ENCODE data around the gene MED26.

MED26 gene

GRCh38 chr19:16657384-16657783 is 29.4 kb upstream of the MED26 start:
- TF ChIP-seq GATA3 (IDR thresholded peaks at IDR 0.05; ENCODE audit: low read depth, low read length) = no peak
- no peak for TF ChIP-seq GATA2 (IDR thresholded peaks at IDR 0.05; ENCODE audit: low read depth, low read length)

- TF ChIP-seq GATA2 (IDR thresholded peaks at IDR 0.05; ENCODE audit: low read depth, low read length) (no peak), GATA3 (IDR thresholded peaks at IDR 0.05; ENCODE audit: low read depth, low read length) (no peak)
Observed at GRCh38 chr19:16655727-16656126, 27.7 kb upstream of the MED26 start.

- TF ChIP-seq GATA3 (IDR thresholded peaks at IDR 0.05; ENCODE audit: low read depth, low read length) = no peak
- TF ChIP-seq GATA2 (IDR thresholded peaks at IDR 0.05; ENCODE audit: low read depth, low read length) = no peak
Observed at GRCh38 chr19:16654627-16655026, 26.6 kb upstream of the MED26 start.

DNA sequence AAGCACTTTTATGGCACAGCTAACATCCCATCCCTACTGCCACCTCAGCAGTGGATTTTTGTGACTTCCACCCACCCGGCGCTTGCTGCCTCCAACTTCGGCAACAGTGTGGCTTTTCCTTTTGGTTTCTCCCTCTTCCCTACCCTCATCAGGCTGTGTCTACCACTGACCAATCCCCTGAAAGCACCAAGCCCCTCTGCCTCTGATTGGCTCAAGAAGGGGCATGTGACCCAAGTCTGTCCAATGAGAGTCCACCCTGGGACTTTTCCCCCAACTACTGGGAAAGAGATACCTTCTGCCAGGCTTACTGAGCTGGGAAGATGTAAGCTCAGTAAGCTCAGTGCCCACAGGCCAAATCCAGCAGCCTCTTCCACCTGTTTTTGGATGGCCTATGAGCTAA is 26.1 kb upstream of the MED26 start:
- no peak for TF ChIP-seq GATA2 (IDR thresholded peaks at IDR 0.05; ENCODE audit: low read depth, low read length)
- no peak for TF ChIP-seq GATA3 (IDR thresholded peaks at IDR 0.05; ENCODE audit: low read depth, low read length)

DNA sequence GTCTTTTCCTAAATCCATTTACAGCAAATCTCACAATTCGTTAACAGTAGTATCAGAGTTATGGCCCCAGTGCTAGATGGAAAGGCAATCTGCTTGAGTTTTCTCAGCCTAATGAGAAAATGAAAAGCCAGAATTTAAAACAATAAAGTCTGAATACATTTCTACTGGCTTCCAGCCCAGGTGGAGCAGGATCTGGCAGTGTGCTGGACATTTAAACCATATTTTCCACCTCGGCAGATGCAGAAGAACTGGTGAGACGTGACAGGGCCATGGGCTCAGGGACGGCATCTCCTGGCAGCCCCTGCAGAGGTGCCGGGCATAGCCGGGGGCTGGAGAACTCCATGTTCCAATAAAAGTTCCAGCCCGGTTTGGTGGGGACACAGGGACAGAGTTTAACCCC is 24.9 kb upstream of the MED26 start:
- TF ChIP-seq GATA3 (IDR thresholded peaks at IDR 0.05; ENCODE audit: low read depth, low read length) = no peak
- TF ChIP-seq GATA2 (IDR thresholded peaks at IDR 0.05; ENCODE audit: low read depth, low read length) = no peak

- no peak for TF ChIP-seq GATA3 (IDR thresholded peaks at IDR 0.05; ENCODE audit: low read depth, low read length)
- no peak for TF ChIP-seq GATA2 (IDR thresholded peaks at IDR 0.05; ENCODE audit: low read depth, low read length)
Observed at GRCh38 chr19:16650821-16651220, 22.8 kb upstream of the MED26 start.

- no peak for TF ChIP-seq GATA3 (IDR thresholded peaks at IDR 0.05; ENCODE audit: low read depth, low read length)
- no peak for TF ChIP-seq GATA2 (IDR thresholded peaks at IDR 0.05; ENCODE audit: low read depth, low read length)
Observed at GRCh38 chr19:16649734-16650133, 21.7 kb upstream of the MED26 start.

DNA sequence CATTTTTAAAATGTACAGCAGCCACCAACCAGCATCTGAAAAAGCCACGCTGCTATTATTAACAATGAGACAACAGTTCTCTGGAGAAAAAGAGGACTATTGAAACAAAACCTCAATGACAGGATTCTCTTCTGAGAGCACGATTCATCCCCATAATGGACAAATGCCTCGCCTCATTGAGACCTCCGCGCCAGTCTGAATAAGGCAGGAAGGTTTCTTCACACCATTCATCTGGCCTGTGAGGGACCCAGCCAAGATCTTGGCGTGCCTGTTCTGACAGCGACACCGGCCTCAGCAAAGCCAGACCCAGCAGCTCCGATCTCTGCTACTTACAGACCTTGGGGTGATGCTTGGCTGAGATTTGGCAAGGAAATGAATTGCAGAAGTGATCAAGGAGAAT is 17.1 kb upstream of the MED26 start:
- TF ChIP-seq GATA3 (IDR thresholded peaks at IDR 0.05; ENCODE audit: low read depth, low read length) (no peak), GATA2 (IDR thresholded peaks at IDR 0.05; ENCODE audit: low read depth, low read length) (no peak)

GRCh38 chr19:16641695-16642094 is 13.7 kb upstream of the MED26 start:
- no peak for TF ChIP-seq GATA3 (IDR thresholded peaks at IDR 0.05; ENCODE audit: low read depth, low read length)
- no peak for TF ChIP-seq GATA2 (IDR thresholded peaks at IDR 0.05; ENCODE audit: low read depth, low read length)

- TF ChIP-seq GATA3 (IDR thresholded peaks at IDR 0.05; ENCODE audit: low read depth, low read length) = no peak
- no peak for TF ChIP-seq GATA2 (IDR thresholded peaks at IDR 0.05; ENCODE audit: low read depth, low read length)
Observed at GRCh38 chr19:16640951-16641350, 12.9 kb upstream of the MED26 start.

DNA sequence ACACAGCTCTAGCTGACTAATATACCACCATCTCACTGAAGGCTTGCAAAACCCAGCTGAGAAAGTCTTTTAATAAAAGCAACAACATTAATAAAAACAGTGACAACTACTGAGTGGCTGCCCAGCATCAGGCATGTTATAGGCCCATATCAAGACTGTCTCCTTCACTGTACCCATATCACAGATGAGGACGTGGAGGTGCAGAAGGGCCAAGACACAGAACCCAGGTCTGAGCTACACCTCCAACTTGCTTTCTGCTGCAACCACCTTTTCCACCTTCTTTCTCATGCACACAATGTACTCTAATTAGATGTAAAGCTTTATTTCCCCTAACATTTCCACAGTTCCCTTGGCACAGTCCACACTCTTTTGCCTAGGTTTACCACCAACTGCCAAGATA is 10.7 kb upstream of the MED26 start:
- no peak for TF ChIP-seq GATA3 (IDR thresholded peaks at IDR 0.05; ENCODE audit: low read depth, low read length)
- no peak for TF ChIP-seq GATA2 (IDR thresholded peaks at IDR 0.05; ENCODE audit: low read depth, low read length)

DNA sequence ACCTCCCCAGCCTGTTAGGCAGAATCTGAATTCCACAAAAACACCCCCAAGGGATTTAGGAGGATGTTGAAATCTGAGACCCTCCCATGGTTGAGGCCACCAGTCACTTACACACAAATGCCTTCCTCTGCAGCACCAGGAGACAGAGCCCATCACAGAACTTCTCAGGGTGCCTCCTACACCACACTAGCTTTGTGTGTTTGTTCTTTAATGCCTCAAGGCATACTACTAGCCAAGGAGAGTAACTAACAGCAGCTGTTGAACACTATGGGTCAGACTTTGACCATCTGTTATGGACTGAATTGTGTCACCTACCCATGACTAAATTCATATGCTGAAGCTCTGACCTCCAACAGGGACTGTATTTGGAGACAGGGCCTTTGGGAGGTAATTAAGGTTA is 9.5 kb upstream of the MED26 start:
- TF ChIP-seq GATA3 (IDR thresholded peaks at IDR 0.05; ENCODE audit: low read depth, low read length) = no peak
- no peak for TF ChIP-seq GATA2 (IDR thresholded peaks at IDR 0.05; ENCODE audit: low read depth, low read length)

- no peak for TF ChIP-seq GATA3 (IDR thresholded peaks at IDR 0.05; ENCODE audit: low read depth, low read length)
- no peak for TF ChIP-seq GATA2 (IDR thresholded peaks at IDR 0.05; ENCODE audit: low read depth, low read length)
Observed at GRCh38 chr19:16631465-16631864, 3.5 kb upstream of the MED26 start.

DNA sequence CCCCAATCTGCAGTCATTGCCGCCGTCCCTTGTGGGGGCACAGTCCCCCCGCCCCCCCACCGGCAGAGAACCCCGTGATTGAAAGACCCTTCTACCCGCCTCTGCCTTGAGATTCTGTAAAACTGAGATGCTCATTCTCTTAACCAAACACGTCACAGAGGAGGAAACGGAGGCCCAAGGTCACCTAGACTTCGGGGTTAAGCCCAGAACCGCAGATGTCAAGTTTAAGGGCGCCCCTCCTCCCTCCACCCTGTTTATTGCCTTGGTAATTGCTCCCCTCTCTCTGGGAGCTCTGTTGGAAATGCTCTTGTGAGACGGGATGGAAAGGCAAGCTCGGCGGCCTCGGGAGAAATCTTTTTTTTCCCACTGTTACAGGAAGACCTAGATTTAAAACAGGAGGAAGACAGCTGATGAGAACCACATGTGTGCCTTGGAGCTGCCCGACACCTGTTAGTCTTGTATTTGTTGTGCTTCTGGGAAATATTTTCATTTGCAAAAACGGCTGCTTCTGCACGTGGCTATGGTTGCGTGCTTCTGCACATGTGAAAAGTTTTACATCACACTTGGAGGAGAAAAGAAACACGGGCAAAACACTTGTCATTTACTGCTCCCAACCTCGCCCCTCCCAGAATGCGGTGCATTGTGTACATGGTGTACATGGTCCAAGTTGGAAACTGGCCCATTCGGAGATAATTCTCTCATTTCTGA is 1.1 kb upstream of the MED26 start:
- TF ChIP-seq GATA2 (IDR thresholded peaks at IDR 0.05; ENCODE audit: low read depth, low read length) (no peak), GATA3 (IDR thresholded peaks at IDR 0.05; ENCODE audit: low read depth, low read length) (no peak)

- TF ChIP-seq GATA3 (IDR thresholded peaks at IDR 0.05; ENCODE audit: low read depth, low read length) (no peak), GATA2 (IDR thresholded peaks at IDR 0.05; ENCODE audit: low read depth, low read length) (no peak)
Observed at GRCh38 chr19:16627928-16628182, 149 bp downstream of the MED26 start.

Data from SH-SY5Y (cell line).